Activated CD8-positive, alpha-beta memory T cell treated with anti-CD3 and anti-CD28 coated beads, Interleukin-2, amount 50 U/mL, for 1 hour (primary cell): ENCODE data around the gene RIMBP3B.
"Not testable (repeated sequence)": the region's sequence is repeated elsewhere in the genome, so short reads cannot be mapped to it uniquely, and the experiment has no call there.

Source experiments
- DNase-seq: peaks from one replicate; pipeline ENCODE4 v3.0.0-alpha.2; 2020; ENCODE audit errors: extremely low read depth

The RIMBP3B gene

DNA sequence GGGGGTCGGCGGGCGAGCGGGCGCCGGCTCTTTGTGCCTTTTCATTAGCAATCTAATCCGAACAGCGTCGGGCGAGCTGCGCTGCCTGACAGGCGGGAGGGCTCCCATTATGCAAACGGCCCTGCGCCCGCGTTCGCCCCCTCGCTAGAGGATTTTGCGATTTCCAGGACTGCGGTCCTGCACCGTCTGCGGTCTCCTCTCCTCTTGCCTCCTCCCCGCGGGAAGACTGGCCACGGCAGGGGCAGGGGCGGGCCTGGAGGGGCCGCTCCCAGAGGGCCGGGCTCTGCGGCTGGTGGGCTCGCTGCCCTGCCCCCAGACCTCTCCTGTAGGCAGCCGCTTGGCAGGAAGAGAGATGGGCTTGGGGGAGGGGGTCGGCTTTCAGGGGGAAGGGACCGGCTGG lies 34.3 kb downstream of the RIMBP3B start:
- not testable (repeated sequence) for DNase-seq

DNA sequence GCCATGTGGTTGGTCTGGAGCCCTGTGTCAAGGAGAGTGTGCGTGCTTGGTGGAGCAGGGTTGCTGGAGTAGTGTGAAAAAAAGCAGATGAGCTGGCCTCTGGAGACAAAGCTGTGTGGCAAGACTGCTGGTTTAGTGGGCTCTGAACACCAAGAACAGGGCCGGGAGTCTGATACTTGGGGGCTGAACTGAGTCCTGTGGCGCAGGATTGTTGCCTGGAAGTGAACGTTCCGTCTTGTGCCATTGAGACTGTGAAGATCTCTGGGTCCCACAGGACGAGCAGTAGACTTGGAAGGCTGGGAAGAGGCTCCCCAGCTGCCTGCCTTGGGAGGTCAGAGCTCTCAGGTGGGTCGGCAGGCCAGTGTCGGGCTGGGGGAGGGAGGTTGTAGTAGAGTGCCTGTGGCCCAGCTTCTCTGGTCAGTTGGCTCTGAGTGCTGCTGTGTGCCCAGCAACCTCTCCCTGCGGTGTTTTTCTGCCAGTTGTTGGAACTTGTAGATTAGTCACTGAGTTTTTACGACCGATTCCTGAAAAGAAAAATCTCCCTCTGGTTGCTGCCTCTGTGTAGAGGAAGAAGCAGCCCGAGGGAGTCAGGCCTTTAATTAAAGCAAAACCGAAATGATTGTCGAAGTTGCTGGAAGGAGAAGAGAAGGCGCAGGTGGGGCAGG lies 35.6 kb downstream of the RIMBP3B start:
- DNase-seq = not testable (repeated sequence)

DNA sequence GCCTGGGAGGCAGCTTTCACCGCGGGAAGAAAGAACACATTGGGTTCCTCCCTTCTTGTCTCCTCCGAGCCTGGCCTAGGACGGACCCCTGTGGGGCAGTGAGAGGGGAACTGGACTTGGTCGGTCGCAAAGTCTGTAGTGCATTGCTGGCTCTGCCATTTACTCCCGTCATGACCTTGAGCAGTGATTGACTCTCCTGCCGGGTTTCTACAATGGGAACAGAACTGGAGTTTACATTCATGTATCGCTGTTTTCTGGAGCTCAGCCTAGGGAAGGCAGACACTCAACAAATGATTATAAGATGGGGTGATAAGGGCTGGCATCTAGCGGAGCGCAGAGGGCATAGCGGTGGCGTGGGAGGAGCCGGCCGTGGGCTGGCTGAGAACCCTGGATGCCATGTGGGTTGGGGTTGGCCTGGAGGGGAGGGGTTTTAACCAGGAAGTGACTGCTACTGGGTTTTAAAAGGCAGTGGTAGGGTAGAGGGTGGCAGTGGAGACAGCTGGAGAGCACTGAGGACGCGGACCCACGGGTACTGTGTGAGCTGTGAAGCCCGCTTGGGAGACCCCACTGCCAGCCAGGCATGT lies 36.7 kb downstream of the RIMBP3B start:
- DNase-seq = not testable (repeated sequence)

DNA sequence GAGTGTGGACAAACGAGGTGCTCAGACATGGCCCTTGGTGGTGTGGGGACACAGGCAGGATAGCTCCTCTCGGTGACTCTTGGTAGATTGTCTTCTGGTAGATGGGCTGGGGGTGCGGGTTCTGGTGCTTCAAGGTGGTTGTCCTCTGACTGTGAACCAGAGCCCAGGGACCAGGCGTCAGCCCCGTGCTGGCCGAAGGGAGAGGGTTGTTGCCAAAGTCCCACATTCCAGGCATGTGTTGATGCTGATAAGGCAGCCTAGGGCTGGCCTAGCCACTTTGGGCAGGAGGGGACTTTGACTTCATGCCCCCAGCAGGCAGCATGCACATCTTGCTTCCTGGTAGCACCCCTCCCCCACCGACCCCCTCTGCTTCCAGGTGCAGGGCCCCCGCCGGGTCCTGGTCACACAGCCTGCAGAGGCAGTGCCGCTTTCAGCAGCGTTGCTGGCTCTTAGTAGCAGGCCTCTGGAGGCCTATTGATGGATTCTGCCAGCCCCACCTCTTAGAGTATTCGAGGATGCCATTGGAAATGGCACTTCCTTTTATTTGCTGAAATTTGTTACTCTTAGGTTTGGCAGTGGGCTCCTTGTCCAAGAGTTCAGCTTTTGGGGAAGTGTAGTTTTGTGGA lies 40.6 kb downstream of the RIMBP3B start:
- DNase-seq = not testable (repeated sequence)

DNA sequence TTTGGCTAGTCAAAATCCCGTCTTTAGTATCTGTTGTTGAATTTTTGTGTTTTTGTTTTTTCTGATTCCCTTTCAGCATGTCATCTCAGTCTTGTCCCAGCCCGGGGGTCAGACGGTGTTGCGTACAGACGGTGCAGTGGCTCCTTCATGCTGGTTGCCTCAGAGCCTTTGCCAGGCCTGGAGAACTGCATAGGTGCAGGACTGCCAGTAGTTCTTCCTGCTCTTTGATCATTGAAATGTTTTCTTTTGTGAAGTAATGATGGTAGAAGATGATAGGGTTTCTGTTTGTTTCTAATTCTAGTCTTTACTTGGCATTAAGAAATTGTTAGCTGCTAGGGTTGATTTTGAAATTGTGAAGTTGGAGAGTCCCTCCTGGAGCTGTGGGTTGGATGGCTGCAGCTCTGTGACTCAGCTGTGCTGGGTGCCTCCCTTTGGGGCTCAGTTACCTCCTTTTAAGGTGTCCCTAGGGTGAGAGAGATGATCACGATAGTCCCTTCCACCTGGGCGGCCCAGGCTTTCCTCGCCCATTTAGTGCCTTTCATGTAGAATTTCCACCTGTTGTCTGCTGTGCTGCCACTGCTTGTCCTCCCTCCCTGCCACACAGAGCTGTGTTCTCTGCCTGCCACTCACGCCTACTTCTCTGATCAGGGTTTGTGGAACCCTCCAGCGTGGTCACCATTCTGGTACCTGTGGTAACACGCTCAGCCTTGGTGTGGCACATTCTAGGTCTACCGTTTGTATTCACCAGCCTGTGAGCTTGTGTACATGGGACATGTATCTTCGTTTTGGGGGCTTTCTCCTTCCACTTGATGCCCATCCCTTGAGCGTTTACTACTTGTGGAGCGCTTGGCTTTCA lies 51.1 kb downstream of the RIMBP3B start:
- not testable (repeated sequence) for DNase-seq

DNA sequence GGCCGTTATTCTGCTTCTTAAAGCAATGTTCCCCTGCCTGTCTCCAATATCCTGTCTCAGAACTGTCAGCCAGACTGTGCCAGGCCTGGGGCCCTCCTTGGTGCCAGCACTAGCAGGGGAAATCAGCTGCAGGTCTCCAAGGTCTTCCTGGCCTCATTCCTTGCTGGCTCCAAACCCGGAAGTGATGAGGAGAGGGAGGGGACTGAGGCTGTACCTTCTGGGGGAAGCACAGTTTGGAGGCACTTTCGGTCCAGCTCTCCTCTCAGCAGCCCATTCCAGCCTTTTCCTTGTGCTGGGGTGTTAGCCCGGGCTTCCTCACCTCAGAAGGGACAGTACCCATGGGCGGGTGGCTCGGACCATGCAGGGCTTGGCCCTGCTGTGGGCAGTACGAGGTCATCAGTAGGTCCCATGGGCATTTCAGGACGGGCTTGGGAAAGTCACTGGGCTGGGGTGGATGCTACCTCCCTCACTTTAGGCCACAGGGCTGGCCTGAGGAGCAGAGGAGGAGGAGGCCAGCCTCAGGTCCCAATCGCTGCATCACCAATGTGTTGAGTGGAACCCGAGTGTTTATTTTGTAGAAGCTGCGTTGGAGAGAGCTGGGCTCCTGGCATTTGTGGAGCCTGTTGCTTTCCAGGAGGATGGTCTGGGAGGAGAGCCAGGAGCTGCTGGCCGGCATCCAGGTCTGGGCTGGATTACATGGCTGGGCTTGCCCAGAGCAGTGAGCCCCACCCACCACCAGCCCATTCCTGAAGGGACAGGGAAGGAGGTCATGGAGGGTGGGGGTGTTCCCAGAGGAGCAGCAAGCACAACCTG lies 52.7 kb downstream of the RIMBP3B start:
- not testable (repeated sequence) for DNase-seq

DNA sequence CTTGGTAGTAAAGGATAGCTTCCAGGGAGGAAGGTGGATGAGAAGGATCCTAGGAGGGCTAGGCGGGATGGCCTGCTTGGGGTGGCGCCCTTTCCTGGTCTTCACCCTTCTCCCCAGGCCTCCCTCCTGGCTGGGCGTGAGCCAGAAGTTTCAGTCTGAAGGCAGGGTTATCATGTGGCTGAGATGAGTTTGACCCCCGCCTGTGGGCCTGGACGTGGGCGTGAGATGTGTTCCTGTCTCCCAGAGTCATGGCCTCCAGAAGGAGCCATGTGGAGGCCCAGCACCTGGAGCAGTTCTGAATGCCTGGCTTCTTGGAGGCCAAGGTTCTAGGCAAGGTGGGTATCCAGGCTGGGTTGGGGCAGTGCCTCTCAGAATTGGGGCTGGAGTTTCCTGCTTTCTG lies 54.5 kb downstream of the RIMBP3B start:
- DNase-seq = not testable (repeated sequence)
